GM21381 (cell line): Measurements from ENCODE around the gene CRLF1.
"Not testable (repeated sequence)": the region's sequence is repeated elsewhere in the genome, so short reads cannot be mapped to it uniquely, and the experiment has no call there.

ENCODE experiments used
- ATAC-seq: cut with Tn5 transposase; IDR thresholded peaks from one replicate; pipeline ENCODE4 v1.9.1; 2021; ENCODE audit warnings: mild to moderate bottlenecking, moderate library complexity; ENCODE audit not compliant: unreplicated experiment

Gene CRLF1

GRCh38 chr19:18609717-18610051, 3.1 kb upstream of the CRLF1 start:
- no peak for ATAC-seq

DNA sequence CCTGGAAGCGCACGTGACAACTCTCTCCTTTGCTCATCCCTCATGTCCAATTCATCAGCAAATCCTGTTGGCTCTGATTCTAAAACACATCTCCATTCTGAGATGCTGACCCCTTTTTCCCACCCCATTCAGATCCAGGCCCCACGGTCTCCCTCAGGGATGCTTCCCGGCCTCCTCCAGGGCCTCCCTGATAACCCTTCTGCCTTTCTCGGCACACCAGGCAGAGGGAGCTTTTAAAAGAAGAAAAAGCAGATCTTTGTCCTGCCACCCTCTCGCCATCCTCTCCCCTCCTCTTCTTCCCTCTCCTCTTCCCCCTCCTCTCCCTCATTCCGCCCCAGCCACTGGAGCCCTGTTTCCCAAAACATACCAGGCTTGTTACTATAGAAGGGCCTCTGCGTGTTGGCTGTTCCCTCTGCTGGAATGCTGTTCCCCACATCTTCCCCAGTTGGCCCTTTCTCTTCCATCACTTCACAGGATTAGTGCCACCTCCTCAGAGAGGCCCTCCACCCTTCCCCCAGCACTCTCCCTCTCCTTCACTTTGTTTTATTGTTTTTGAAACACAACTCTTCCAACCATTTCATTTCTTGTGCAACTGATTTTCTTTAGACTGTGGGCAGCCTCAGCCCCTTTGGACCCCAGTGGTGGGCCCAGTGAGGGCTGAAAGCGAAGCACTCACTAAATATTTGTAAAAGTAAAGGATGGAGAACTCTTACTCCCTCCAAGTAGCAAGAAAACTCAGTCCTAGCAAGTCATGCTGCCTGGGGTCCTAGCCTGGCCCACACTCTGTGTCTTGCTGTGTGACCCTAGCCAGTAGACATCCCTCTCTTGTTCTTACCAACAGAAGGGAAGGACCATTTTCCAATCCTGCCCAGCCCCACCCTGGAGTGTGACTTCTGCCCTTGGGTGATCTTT, 2.5 kb upstream of the CRLF1 start:
- ATAC-seq = no peak

DNA sequence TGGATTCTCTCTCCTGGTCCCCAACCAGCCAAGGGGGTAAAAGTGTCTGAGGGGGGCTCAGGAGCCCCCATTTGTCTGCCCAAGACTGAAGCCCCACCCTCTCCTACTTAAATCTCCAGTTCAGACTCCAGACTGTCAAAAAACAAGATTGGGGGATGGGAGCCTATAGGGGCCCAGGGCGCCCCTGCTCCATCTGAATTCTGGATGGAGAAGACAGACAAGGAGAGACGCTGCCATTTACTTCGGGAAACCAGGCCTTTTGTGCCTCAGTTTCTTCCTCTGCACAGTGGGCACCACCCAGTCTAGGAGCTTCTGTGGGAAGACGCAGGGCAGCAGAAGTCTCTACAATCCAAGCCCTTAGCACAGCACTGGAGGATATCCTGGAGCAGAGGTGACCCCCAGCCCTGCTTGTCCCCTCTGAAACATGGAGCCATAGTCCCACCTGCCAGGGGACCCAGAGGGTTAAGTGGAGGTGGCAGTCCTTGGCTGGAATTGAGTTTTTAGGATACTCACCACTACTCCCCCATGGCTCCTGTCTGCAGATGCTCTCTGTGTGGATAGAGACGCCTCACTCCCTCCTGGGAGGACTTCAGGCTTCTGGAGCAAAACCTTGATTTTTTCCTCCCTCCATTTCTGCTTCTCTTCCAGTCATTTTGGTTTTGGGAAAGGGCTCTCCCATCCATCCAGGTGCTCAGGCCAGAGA, 1.7 kb upstream of the CRLF1 start:
- no peak for ATAC-seq

DNA sequence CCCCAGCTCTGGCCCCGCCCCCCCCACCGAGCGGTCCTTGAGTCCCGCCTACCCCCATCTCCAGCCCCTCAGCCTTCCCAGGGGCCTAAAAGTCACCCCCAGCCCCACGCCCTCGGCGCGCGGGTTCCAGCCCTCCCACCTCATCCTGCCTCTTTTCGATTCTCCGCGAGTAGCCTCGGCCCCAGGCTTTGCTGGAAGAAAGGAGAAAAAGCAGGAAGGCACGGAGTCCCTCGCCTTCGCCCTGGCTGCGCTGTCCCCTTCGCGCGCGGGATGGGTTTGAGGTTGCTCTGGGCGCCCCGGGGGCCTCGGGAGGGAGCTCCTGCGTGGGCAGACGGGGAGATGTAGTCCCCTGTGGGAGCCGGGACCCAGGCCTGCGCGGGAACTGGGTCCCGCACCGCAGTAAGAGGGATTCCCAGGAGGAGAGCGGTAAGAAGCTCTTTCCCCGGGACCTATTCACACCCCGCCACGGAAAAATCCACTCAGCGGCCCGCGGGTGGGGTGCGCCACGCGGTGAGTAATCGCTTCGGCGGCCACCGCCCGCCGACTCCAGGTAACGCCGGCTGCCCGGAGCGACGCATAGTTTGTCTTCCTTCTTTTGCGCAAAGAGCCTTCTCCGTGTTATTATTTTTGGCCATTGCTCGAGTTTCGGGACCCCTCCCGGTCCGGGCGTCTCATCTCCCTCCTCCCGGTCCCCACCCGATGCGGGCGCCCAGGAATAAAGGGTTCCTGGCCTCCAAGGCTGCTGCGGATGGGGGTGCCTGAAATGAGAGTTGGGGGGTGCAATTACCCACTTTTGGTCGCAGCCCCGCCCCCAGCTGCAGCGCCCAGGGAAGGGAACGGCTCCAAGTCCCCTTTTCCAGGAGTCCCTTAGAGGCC, 865 bp upstream of the CRLF1 start:
- no peak for ATAC-seq

DNA sequence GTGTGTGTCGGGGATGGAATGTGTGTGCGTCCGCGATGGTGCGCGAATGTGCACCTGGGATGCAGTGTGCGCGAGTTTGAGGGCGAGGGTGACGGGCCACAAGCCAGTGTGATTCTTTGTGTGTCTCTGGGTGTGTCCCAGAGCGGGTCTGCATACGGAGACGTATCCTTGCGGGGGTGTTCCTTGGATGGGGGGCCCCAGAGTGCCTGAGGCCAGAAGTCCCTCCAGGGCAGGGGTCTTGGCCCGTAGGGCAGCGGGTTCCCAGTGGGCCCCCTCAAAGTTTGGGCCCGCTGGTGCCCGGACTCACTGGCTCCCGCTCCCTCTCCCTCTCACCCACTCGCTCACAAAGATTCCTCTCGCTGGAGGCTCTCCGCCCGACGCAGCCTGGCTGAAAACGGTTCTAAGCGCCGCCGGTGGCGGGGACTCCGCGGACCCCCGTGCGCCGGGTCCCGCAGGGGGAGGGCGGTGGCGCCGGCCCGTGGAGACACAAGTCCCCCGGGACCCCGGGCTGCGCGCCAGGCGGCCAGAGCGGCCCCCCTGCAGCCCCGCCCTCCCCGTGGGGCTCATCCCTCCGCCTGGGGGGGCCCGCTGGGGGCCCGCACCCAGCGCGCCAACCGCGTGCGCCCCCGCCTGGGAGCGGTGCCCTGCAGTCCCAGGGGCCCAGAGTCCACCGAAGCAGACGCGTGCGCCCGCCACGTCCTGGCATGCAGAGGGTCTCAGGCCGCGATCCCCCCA, 886 bp downstream of the CRLF1 start:
- ATAC-seq = no peak

GRCh38 chr19:18605196-18605545, 1.4 kb downstream of the CRLF1 start:
- ATAC-seq = no peak

GRCh38 chr19:18604820-18605159, 1.8 kb downstream of the CRLF1 start:
- no peak for ATAC-seq

DNA sequence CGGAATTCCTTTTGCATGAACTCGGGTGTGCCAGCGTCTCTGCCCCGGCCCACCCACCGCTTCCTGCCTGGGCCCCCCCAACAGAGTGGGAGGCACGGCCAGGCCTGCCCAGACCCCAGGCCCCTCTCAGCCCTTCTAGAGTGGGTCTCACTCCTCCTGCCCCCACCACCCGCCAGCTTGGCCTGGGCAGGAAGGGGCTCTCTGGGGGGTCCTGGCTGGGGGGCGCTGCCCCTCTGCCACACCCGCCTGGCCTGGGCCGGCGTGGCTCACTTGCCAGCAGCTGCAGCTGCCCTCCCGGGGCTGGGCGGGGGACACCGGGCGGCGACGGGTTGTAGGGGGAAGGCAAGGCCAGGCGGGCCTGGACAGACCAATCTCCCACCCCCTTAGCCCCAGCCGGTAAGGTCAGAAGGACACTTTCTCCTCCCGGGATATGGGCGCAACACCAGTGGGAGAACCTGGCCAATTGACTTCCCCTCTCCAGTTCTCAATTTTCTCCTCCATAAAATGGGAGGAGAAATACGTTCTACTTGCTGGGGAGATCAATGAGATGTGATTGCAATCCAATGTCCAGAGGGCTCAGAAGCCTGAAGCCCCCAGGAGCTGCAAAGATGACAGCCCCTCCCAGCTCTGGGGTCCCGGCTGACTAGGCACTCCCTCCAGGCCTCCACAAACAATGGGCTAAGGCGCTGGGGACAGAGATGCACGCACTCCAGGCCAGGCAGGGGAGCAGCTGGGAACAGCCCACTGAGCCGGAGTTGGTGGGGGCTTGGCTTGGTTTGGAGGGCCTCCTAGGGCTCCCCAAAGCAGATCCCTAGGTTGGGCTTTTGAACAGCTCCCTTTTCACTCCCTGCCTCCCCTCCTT, 2.4 kb downstream of the CRLF1 start:
- ATAC-seq = no peak

DNA sequence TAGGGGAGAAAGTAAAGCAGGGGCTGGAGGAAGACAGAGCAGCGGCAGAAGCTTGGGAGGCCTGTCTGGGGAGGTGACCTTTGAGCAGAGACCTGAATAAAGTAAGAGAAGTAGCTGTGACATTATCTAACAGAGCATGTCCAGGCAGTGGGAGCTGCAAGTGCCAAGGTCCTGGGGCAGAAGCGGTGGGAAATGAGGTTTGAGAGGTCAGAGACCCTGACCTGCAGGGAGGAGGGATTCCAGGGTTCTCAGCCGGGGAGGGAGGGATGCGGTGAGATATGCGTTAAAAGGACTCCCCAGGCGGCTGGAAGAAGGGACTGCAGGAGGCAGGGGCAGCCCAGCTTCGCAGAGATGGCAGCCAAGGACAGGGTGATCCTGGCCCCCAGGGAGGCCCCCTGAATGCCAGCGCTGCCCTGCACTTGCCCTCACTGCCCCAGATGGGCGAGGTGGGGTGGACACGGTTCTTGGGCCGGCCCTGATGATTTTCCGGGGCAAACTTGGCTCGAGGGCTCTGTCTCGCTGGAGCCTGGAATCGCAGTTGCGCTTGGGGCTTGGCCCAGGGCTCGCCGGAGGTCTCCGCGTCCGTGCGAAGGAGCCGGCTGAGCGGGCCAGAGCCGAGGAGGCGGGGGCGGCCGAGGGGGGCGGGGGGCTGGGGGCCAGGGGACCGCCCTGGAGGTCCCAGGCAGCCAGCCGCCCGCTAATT, 3.2 kb downstream of the CRLF1 start:
- no peak for ATAC-seq

- ATAC-seq = no peak
These were observed 4.7 kb downstream of the CRLF1 start for GRCh38 chr19:18601875-18602274.

- ATAC-seq = not testable (repeated sequence)
These were observed 5.8 kb downstream of the CRLF1 start for GRCh38 chr19:18600692-18601397.

DNA sequence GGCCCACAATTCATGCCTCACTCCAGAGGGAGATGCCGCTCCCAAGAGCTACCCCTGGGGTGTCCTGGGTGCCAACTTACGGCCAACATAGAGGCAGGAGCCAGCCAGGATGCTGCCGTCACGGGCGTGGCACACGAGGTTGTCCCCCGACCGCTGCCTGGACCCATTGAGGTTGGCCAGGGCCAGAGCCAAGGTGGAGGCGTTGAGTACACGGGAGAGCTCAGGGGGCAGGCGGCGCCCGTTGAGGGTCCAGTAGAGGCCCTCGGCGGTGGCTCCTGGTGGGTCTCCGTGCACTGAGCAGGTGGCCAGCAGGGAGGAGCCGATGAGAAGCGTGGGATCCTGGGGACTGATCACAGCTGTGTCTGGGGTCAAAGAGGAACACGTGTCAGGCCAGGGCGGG, 7.1 kb downstream of the CRLF1 start:
- no peak for ATAC-seq

DNA sequence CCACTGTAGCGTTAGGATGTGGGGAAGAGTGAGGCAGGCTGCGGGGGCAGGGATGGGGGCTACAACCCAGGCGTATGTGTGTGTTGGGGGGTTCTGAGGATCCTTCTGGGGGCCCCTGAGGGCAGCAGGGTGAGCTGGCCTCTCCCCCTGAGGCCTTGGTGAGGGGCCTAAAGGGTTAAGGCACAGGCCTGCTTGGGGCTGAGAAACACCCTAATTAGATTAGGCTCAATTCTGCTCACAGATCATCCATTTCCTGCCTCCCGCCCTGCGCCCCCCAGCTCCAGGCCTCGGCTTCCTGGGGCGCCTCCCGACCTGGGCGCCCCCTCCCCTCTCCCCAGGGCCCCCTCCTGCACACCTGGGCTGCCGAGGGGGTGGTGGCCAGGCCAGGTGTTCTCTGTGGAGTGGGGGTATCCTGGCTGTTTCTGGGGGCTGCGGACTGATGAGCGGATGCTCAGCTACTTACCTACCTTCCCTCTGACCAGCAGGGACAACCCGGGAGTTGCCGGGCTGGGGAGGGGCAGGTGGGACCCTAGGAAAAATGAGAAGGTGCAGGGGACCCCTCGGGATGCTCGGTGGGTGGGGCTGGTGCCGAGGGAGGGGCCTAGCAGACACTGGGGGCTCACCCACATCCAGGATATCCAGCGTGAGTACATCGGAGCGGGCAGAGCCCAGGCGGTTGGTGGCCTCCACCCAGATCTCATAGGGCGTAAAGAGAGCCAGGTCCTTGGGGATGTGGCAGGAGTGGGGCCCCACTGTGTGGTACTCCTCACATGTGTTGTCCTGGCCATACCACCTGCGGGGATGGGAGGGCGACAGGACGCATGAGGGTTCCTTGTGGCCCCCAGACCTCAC, 8.6 kb downstream of the CRLF1 start:
- no peak for ATAC-seq

DNA sequence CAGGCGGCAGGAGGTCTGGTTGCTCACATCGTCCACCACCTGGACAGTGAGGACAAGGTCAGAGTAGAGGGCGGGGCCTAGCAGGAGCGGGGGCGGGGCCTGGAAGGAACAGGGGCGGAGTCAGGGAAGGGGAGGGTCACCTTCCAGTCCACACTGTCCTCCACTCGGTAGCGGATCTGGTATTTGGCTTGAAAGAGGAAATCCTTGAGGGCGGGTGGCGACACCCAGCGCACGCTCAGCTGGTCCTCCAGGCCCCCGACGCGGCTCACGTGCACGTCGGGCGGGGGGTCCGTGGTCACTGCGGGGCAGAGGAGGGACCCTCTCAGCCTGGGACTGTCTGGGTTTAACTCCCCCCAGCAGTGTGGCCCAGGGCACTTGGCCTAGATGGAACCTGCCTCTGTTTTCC, 9.8 kb downstream of the CRLF1 start:
- ATAC-seq = no peak

DNA sequence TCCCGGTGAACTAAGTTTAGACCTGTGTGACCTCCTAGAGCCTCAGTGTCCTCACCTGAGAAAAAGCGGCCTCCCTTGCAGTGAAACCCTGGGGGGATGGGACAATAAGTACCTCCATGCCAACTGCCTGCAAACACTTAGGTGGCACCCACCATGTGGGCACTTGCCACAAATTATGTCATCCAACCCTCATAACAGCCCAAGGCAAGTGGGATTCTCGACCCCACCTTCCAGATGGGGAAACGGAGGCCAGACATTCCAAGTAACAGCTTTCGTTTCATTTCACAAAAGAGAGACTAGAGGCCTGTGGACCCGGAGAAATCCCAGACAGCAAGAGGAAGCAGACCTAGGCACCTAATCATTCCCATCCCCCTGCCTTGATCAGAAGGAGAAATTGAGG, 11.1 kb downstream of the CRLF1 start:
- ATAC-seq = no peak

- no peak for ATAC-seq
These were observed 11.7 kb downstream of the CRLF1 start for GRCh38 chr19:18594824-18595373.

DNA sequence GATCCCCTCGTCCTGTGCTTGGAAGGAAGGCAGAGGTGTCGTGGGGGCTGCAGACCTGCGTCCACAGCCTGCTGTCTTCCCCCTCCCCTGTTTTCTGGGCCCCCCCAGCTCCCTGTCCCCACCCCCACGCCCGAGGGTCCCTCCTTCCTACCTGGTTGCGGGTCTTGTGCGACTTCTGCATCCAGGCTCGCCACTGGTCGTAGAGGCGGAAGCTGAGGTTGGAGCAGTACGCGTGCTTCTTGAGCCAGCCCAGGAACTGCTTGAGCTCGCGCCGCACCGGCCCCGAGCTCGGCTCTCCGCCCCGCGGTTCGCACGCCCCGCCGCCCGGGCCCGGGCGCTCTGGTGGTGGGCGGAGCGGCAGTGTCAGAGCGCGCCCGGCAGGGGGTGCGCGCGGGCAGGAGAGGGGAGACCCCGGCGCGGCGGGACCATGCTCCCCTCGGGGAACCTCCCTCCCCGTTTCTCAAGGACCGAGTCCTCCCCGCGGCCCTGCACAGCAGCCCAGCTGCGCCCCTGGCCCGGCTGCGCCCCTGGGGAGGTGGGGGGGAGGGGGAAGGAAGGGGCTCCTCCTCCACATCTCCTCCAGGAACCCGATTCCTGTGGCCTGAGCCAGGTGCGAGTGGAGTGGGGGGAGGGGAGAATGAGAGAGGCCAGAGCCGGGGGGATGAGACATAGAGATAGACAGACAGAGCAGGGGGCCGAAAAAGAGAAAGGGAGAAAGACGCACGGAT, 12.3 kb downstream of the CRLF1 start:
- no peak for ATAC-seq
